NK-92 (cell line): ENCODE results near the gene RBFOX1.

Source experiments
- DNase-seq: peaks from one replicate; lab custom pipeline; 2025; ENCODE audit not compliant: unreplicated experiment; lab: John Stamatoyannopoulos, UW

Gene RBFOX1

DNA sequence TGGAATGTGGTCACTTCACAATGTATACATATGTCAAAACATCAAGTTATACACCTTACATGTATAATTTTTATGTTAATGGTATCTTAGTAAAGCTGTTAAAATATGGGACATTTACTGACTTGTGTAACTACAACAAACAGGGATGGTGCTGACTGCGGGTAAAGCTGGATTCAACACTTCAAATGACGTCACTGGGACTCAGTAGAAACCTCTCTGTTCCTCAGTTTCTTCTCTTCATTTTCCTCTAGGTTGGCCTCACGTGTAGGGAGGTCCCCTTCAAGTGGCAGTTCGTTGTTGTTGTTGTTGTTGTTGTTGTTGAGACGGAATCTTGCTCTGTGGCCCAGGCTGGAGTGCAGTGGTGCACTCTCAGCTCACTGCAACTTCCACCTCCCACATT lies 182.9 kb downstream of the RBFOX1 start:
- DNase-seq = no peak

DNA sequence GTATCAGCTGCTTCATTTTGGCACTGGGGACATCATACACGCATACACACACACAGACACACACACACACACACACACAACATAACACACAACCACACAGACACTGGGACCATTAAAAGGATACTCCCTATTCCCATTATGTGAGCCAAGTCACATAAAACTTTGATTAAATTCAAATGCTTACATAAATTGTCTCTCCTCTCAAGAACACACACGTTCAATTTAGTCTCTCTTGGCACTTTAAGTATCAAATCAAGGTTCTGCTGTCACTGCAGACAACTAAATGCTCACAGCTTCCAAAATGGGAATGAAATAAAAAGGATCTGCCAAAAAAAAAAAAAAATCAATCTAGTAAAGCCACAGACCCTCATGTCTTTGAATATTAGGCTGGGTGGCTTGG lies 184.9 kb downstream of the RBFOX1 start:
- no peak for DNase-seq

DNA sequence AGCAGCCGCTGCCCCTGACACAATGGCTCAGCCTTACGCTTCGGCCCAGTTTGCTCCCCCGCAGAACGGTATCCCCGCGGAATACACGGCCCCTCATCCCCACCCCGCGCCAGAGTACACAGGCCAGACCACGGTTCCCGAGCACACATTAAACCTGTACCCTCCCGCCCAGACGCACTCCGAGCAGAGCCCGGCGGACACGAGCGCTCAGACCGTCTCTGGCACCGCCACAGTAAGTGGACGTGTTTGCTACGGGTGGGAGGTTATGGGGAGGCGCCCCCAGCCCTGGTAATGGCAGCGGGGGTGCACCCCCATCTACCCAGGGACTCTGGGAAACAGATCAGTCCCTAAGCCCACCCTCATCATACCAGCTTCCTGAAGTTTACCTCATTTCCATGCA lies 185.5 kb downstream of the RBFOX1 start:
- DNase-seq = no peak

DNA sequence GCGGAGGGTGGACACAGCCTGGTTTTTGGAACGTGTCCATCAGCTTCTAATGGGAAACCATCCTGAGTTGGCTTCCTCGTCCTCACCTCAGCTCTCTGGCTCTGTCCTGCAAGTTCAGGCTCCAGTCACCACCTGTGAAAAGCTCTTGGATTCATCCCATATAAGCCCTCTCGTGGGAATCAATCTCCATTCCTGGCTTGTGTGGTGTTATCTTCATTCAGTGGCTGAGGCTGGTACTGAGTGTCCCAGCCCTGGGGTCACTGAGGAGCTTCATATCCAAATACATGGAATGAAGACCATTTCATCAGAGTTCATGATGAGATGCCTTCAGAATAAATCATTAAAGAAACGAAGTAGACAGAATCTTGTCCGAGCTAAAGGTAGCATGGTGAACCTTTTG lies 189.2 kb downstream of the RBFOX1 start:
- no peak for DNase-seq

DNA sequence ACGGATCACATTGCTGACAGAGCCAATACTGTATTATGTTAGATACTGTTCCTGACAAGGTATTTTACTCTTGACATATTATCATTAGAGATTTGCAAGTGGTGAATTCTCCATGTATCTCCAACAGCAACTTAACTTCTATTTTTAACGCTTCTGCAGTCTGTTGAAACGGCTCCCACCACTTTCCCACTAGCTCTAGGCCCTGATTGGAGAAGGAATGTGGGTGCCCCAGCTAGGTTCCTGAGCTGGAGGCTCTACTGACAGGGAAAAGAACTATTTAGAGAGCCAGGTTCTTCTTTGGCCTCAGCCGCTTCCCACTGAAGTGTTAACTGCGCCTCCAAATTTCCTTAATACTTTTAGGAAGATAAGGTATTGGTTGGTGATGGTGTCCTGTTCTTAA lies 191.8 kb downstream of the RBFOX1 start:
- no peak for DNase-seq

DNA sequence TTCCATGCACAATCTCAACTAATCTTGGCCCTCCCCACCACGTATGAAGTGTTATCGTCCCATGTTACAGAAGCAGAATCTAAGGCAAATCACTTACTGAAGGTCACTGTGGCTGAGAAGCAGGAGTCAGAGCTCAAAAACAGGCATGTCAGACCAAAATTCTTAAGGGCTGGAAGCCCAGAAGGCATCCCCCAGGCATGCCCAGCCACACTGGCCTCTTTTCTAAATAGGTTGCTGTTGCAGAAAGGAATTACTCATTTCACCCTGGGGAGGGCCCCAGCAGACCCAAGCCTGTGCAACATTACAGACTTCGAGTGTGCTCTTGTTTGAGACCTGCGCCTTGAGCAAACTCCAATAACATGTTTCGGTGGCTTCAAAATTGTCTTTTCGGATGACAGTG lies 194.1 kb downstream of the RBFOX1 start:
- no peak for DNase-seq

DNA sequence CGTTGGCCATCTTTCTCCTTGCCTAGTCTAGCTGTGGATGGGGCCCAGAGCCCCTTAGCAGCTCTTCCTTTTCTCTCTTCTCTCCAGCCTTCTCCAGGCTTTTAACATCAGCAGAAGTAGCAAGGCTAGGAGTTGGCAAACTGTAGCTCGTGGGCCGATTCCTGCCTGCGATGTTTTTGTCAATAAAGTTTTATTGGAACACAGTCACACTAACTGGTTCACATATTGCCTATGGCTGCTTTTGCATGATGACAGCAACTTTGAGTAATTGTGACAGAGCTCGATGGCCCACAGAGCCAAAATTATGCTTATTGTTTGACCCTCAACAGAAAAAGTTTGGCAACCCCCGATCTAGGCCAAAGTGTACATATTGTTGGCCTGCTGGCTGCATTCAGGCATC lies 199.9 kb downstream of the RBFOX1 start:
- DNase-seq = no peak

DNA sequence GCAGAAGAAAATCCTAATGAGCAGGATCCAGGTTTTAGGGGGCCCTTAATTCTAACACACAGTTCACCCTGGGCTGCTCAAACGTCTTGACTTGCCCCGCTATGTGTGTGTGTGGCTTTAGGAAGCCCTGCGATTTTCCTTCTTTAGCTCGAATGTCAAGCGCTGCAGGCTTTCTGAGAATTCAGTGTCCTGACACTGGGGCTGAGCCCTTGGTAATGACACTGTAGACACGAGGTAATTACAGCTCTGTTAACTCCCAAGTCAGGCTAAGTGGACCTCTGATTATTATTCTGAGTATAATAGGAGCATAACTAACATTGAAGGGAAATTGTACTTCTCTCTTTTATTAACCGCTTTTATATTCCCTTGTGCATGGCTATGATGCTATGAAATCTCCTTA lies 202.1 kb downstream of the RBFOX1 start:
- no peak for DNase-seq

DNA sequence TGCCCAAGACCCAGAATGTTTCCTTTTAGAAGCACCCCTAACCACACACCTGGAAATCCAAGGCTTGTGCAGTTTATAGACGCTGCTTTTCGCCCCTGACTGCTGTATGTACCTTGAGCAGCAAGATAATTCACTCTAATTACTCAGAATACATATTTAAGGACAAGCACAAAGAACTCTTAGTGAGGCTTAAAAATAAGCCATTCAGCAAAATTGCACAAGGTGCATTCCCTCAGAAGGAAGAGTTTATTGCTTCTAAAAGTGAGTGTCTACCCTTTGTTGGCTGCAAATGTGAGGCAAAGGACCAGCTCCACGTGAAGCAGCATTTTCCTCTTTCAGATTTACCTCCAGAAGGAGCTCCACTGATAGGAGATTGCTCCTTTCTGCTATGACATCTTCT lies 208.4 kb downstream of the RBFOX1 start:
- no peak for DNase-seq

DNA sequence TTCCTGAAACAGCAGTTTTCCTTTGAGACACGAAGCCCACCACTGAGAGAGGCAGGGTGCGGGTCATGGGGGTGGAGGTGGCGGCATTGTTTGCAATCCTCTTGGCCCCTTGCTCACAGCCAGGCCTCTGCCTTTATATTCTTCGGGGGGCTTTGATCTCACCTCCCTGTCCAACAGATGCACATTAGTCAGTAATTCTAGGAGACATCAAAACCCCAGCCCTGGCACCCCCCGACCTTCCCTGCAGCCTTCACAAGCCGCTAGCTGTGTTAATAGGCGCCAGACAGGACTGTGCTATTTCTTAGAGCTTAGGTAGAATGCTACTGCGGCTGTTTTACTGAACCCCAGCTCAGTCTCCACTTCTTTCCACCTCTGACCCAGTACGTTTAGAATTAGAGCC lies 212.6 kb downstream of the RBFOX1 start:
- DNase-seq = no peak

DNA sequence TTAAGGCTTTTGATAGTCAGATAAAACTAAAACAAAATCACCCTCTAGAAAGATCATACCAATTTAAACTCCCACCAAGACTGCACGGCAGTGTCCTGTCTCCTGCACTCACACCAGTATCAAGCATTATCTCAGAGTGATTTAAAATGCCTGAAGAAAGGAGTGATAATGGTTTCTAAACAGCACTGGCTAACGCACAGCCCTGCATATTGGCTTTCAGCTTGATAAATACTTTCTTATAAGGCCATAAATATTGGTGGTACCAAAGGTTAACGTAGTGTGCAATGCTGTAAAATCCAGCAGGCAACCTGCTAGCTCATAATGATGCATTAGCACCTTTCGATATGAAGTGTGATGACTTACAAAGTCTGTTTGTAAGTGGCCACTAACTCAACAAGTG lies 214.3 kb downstream of the RBFOX1 start:
- no peak for DNase-seq

DNA sequence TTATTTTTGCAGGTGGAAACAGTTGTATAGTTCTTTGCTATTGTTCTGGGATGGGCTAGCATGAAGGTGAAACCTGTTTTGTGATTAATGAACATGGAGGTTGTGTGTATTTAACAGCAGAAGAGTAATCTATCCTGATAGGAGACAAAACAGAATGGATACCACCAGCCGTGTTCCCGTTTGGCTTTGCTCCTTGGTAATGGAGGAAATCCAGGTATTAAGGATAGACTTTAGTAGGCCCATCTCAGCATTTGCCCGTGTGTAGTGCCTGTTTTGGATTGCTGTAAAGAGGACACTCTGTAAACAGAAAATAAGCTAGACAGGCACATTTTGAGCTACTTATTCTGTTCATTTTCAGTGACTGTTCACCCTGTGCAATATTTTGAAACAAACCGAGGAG lies 215.1 kb downstream of the RBFOX1 start:
- no peak for DNase-seq

DNA sequence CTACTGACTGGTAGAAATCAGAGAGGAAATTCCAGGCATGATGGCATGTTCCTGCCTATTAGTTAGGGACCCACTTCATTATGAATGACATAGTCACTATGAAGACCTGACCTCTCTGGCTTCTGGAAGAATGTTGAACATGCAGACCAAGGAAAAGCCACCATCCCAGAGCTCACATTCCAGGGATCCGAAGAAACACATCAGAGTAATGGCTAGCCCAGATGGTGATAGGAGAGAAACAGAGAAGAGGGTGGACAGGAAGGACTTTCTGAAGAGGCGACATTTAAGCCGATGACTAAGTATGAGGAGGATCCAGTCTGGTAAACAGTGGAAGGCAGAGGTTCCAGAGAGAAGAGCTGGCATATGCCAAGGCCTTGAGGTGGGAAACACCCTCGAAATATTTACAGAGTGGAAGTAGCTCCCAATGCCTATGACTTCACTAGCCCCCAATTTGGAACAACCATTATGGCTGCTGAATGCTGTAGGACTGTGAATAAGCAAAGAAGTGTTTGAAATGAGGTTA lies 216.2 kb downstream of the RBFOX1 start:
- no peak for DNase-seq

DNA sequence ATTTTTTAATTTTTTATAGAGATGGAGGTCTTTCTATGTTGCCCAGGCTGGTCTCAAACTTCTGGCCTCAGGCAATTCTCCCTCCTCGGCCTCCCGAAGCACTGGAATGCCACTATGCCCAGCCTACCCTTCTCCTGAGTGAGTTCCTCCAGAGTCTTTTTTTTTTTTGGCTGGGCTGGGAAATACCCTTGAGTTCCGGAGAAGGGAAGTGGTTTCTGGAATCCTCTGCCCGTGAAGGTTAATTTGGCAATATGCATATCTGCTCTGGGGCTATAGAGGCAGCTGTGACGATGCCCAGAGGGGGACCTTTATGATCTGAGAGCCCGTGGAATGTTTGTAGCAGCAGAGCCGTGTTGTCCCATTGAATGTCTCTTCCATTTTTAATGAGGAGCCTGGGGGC lies 217.5 kb downstream of the RBFOX1 start:
- DNase-seq = no peak

DNA sequence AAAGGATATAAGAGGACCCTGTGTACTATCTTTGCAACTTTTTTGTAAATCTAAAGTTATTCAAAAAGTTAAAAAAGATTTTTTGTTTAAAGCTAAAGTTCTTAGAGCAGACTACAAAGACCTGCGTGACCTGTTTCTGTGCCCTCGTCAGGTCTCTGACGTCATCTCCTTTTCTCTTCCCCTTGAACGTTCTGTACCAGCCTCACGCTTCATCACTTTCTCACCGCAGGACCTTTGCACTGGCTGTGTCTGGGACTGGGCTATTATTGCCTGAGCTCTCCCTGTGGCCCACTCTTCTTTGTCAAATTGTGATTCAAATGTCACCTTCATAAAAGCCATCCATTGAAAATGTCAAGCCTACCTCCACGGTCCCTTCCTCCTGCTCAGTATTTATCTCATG lies 222.8 kb downstream of the RBFOX1 start:
- DNase-seq = no peak

DNA sequence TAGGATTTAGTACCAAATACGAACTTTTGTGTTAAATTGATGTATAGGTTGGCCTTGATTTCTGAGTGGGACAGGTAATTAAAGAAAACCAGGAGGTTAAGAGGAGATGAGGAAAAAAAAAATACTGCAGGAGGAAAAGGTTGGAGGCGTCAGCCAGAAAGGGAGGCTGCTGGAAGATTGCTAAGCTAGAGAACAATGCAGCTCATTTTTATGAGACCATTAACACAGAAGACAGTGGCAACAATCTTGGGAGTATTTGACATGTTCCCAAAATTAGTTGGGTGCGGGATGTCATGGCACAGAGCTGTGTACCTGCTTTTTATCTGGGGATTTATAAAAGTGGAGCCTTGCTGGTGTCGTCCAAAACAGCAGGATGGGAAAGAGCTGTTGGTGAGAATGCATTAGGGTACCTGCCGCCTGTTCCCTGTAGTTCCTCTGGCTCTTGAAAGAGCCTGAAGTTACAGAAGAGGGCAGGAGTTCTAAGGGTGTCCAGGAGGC lies 229.3 kb downstream of the RBFOX1 start:
- no peak for DNase-seq

DNA sequence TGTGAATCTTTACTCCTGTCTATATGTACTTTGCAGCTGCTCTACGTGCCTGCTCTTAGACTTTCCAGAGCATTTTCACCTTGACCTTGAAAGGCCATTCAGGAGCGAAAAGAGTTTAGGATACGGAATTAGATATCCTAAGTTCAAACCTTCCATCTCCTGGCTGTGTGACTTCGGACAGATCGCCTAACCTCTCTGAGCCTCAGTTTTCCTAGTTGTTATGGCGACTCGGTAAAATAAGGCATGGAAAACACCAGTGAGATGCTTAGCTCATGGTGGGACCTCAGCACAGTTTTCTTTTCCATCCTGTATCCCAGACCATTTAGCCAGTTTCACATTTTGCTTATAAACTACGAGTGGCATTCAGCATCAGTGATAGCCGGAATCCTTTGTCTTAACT lies 233.7 kb downstream of the RBFOX1 start:
- no peak for DNase-seq

DNA sequence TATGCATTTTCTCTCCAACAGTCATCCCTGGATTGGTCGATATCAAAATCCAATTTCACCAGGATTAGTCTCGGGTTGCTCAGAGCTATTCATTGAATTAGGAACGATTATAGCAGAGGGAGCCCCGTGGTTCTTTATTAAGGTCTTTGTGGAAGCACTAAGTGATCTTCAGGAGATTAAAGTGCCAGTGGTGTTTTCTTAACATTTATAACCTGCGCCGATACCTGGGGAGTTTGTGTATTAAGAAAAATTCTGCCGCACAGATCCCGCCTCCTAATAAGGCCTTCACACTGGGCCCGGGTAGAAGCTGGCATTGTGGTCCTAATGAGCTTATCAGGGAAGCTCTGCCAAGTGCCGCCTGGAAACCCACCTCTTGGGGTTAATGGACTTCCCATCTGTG lies 238.7 kb downstream of the RBFOX1 start:
- no peak for DNase-seq

DNA sequence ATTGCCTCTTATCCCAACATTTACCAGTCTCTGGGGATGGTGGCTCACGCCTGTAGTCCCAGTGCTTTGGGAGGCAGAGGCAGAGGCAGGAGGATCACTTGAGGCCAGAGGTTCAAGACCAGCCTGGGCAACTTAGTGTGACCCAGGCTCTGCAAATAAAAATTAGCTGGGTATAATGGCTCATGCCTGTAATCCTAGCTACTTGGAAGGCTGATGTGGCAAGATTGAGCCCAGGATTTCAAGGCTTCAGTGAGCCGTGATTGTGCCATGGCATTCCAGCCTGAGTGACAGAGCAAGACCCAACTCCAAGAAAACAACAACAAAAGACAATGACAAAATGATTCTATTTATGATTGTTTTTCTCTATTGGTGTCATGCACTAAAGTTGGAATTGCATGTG lies 244.9 kb downstream of the RBFOX1 start:
- no peak for DNase-seq

DNA sequence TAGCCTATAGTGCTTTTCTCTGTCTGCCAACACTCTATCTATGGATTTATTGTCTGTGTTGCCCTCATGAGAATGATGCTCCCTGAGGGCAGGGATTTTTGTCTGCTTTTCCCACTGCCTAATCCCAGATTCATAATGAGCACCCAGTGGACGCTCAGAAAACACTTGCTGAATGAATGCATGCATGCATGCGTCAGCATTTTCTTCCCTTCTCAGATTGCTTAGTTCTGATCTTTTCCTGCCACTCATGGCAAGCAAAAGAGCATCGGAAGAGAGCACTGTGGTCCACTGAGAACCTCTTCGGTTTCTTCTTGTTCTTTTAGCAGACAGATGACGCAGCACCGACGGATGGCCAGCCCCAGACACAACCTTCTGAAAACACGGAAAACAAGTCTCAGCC lies 246.8 kb downstream of the RBFOX1 start:
- no peak for DNase-seq

DNA sequence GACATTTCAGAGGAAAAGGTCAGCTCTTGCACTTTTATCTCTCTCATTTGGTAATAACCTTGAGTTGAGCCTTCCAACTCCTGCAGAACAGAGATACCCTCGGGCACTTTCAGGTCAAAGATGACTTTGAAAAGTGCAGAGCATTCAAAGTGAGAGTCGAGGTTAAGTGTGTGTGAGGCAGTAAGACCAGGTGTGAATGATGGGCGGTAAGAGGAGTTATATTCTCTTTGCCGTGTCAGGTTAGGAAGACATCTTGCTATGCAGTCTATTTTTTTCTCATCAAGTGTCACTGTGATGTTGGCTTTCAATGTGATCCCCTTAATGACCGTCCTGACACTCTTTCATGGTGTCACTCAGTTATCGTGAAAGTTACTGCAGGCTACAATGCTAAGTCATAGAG lies 248.5 kb downstream of the RBFOX1 start:
- no peak for DNase-seq

DNA sequence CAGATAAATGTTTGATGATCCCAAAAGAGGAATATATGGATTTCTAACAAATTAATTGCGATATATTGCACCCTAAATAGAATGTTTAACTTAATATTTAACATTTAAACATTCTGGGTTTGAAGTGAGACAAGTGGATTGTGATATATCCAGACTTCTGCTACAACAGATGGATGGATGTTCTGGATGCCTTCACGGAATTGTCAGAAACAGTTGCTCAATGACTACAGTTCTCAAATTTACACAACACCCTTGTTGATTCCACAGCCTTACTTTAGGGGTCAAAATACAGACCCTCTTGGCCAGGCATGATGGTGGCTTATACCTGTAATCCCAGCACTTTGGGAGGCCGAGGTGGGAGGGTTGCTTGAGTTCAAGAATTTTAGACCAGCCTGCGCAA lies 250.8 kb downstream of the RBFOX1 start:
- no peak for DNase-seq

DNA sequence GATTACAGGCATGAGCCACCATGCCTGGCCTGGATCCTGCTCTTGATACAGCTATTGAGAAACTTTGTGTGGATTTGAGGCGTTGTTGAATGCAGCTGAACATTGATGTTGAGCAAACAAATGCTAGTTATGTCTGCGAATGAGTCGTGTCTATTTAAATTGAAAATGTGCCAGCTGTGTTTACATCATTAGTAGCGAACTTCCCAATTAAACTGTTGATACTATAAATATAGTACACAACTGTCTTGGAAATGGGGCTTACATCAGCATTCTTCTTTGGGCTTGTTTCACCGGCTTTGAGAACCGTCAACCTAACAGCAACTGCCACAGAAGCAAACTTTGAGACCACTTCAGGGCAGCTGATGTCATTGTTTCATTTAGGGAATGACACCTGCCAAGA lies 251.9 kb downstream of the RBFOX1 start:
- no peak for DNase-seq

DNA sequence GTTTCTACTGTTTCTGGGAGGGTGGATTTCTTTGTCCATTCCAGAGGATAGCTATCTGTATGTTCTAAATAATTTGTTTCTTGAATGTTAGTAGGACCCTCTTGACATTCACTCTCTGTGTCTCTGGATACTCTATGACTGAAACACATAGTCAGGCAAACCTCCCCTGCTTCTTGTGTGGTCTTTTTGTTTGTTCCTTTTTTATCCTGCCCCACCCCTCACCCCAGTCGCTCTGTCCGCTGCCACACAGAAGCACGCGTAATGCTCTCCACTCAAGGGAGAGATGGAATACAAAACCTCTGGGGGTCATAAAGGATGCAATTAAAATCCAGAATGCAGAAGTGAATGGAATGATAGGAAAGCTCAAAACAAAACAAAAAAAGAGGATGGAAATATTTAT lies 253.1 kb downstream of the RBFOX1 start:
- no peak for DNase-seq
